ENCODE results near the gene TAF3. TPM values are rescaled to one million over a fixed set of nuclear protein-coding genes. Genes with fewer than 3 reads are reported as not detected.
"Not testable (repeated sequence)": the region's sequence is repeated elsewhere in the genome, so short reads cannot be mapped to it uniquely, and the experiment has no call there.

Gene TAF3
- polyA plus RNA-seq, 1 donor (not counting 4 experiments of a cell fraction or from before 2014, with no cell fraction given), result 2.0 TPM

DNA sequence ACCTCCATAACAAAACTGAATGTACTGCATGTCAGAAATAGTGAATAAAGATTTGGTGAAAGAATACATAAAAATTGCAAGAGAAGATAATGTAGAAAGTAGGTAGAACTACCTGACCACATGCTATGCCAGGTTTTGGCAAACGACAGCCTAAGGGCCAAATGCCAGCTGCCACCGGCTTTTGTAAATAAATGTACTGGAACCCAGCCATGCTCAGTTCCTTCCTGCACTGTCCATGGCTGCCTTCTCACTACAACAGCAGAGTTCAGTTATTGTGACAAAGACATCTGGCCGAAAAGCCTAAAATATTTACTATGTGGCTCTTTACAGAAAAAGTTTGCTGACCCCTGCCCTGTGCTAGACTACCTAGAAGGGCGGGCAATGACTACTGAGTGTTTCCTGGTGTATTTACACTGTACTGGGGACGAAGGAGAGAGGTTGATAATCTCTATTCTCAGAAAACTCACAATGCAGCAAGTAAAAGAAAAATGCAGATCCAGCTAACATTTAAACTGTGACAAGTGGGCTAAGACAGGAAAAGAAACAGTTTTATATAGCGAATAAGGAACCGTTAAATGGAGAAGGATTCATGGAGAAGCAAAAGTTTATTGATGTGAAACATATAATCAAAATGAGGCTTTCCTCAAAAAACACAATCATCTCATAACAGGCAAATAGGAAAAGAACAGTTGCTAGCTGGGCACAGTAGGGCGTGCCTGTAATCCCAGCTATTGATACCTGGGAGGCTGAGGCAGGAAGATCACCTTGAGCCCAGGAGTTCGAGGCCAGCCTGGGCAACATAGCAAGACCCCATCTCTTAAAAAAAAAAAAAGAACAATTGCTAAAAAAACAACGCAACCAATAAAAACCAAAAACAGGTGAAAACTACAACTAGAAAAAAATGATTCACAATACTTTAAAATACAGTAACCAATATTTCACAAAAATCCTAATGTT lies 44.2 kb upstream of the TAF3 start:
- Histone ChIP-seq H3K27ac (ENCODE audit: control insufficient read depth, insufficient read depth, low read length) (no peak overlapping the region), H3K4me3 (ENCODE audit: control insufficient read depth in 2 of 3, extremely low read depth in 1 of 3, insufficient read depth in 2 of 3, low read depth in 1 of 3, low read length in 3 of 3) (no peak overlapping the region), H2AFZ (ENCODE audit: control insufficient read depth, low read length) (no peak overlapping the region), H3K9me1 (ENCODE audit: control insufficient read depth, extremely low read depth, insufficient read depth, low read length) (no peaks in the 10 kb centered on the region), H3K36me3 (ENCODE audit: control insufficient read depth in 2 of 2, extremely low read depth in 1 of 2, insufficient read depth in 2 of 2, low read length in 2 of 2) (peaks cover 3 to 9% of the 10 kb centered on the region in 2 experiments), H3K27me3 (ENCODE audit: control insufficient read depth, extremely low read depth, insufficient read depth, low read length) (no peaks in the 10 kb centered on the region), H3K9ac (ENCODE audit: control insufficient read depth, extremely low read depth, insufficient read depth, low read length) (no peak overlapping the region), H3K4me2 (ENCODE audit: control insufficient read depth, extremely low read depth, insufficient read depth, low read depth, low read length) (no peak overlapping the region), H3K9me3 (ENCODE audit: control insufficient read depth, low read depth, low read length) (no peaks in the 10 kb centered on the region), H3K79me2 (ENCODE audit: control insufficient read depth, insufficient read depth, low read length) (no peaks in the 10 kb centered on the region), H3K4me1 (ENCODE audit: control insufficient read depth, extremely low read depth, insufficient read depth, low read length) (no peaks in the 10 kb centered on the region), H4K20me1 (ENCODE audit: control insufficient read depth, extremely low read depth, insufficient read depth, low read length) (peaks cover 2% of the 10 kb centered on the region)
- dilution Hi-C loops (cut with MboI; ENCODE audit: extremely low pct_ligation_motif_present, low sequenced_read_pairs), result no loop called here
- no peak for TF ChIP-seq EZH2 (IDR thresholded peaks at IDR 0.05; ENCODE audit: low read length)
- TF ChIP-seq, protein P1, sequence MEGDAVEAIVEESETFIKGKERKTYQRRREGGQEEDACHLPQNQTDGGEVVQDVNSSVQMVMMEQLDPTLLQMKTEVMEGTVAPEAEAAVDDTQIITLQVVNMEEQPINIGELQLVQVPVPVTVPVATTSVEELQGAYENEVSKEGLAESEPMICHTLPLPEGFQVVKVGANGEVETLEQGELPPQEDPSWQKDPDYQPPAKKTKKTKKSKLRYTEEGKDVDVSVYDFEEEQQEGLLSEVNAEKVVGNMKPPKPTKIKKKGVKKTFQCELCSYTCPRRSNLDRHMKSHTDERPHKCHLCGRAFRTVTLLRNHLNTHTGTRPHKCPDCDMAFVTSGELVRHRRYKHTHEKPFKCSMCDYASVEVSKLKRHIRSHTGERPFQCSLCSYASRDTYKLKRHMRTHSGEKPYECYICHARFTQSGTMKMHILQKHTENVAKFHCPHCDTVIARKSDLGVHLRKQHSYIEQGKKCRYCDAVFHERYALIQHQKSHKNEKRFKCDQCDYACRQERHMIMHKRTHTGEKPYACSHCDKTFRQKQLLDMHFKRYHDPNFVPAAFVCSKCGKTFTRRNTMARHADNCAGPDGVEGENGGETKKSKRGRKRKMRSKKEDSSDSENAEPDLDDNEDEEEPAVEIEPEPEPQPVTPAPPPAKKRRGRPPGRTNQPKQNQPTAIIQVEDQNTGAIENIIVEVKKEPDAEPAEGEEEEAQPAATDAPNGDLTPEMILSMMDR (optimal IDR thresholded peaks at IDR 0.05 in 1 of 3, IDR thresholded peaks at IDR 0.05 in 1 of 3, conservative IDR thresholded peaks at IDR 0.05 in 1 of 3; ENCODE audit: extremely low read depth in 1 of 3, insufficient read depth in 2 of 3, low read length in 3 of 3), result no peak
- DNase-seq (ENCODE audit: low read depth, low spot score), result no peak
- FAIRE-seq, result no peak

DNA sequence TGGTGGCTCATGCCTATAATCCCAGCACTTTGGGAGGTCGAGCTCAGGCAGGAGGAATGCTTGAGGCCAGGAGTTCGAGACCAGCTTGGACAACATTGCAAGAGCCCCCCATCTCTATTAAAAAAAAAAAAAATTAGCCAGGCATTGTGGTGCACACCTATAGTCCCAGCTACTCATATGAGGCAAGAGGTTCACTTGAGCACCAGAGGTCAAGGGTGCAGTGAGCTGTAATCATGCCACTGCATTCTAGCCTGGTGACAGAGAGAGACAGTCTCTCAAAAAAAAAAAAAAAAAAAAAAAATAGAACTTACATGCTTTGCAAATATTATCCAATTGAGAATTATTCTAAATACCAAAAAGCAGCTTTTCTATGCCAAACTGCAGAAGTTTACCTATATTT lies 41.5 kb upstream of the TAF3 start:
- Histone ChIP-seq H3K4me1 (ENCODE audit: control insufficient read depth, extremely low read depth, insufficient read depth, low read length) (no peaks in the 10 kb centered on the region), H3K9ac (ENCODE audit: control insufficient read depth, extremely low read depth, insufficient read depth, low read length) (no peak overlapping the region), H2AFZ (ENCODE audit: control insufficient read depth, low read length) (no peak overlapping the region), H4K20me1 (ENCODE audit: control insufficient read depth, extremely low read depth, insufficient read depth, low read length) (peaks cover 2% of the 10 kb centered on the region), H3K4me2 (ENCODE audit: control insufficient read depth, extremely low read depth, insufficient read depth, low read depth, low read length) (no peak overlapping the region), H3K27me3 (ENCODE audit: control insufficient read depth, extremely low read depth, insufficient read depth, low read length) (no peaks in the 10 kb centered on the region), H3K36me3 (ENCODE audit: control insufficient read depth in 2 of 2, extremely low read depth in 1 of 2, insufficient read depth in 2 of 2, low read length in 2 of 2) (peaks cover 2 to 9% of the 10 kb centered on the region in 2 experiments), H3K27ac (ENCODE audit: control insufficient read depth, insufficient read depth, low read length) (no peak overlapping the region), H3K9me3 (ENCODE audit: control insufficient read depth, low read depth, low read length) (no peaks in the 10 kb centered on the region), H3K9me1 (ENCODE audit: control insufficient read depth, extremely low read depth, insufficient read depth, low read length) (no peaks in the 10 kb centered on the region), H3K79me2 (ENCODE audit: control insufficient read depth, insufficient read depth, low read length) (peaks cover 11% of the 10 kb centered on the region), H3K4me3 (ENCODE audit: control insufficient read depth in 2 of 3, extremely low read depth in 1 of 3, insufficient read depth in 2 of 3, low read depth in 1 of 3, low read length in 3 of 3) (no peak overlapping the region)
- dilution Hi-C loops (cut with MboI; ENCODE audit: extremely low pct_ligation_motif_present, low sequenced_read_pairs), result no loop called here
- FAIRE-seq (no peak), DNase-seq (ENCODE audit: low read depth, low spot score) (no peak)
- TF ChIP-seq, protein P1 (optimal IDR thresholded peaks at IDR 0.05 in 1 of 3, IDR thresholded peaks at IDR 0.05 in 1 of 3, conservative IDR thresholded peaks at IDR 0.05 in 1 of 3; ENCODE audit: extremely low read depth in 1 of 3, insufficient read depth in 2 of 3, low read length in 3 of 3), result no peak

DNA sequence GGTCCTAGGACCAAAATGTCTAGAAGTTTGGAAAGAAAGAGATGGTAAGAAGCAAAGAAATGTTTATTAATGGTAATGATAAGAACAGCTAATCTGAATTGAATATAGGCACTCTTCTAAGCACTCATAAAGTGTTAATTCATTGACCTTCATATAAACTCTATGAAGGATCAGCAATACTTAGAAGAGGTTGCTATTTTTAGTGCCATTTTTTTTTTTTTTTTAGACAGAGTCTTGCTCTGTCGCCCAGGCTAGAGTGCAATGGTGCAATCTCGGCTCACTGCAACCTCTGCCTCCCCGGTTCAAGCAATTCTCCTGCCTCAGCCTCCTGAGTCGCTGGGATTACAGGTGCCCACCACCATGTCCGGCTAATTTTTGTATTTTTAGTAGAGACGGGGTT lies 36.1 kb upstream of the TAF3 start:
- H2AFZ ChIP-seq (ENCODE audit: control insufficient read depth, low read length); H3K9ac ChIP-seq (ENCODE audit: control insufficient read depth, extremely low read depth, insufficient read depth, low read length); H3K4me2 ChIP-seq (ENCODE audit: control insufficient read depth, extremely low read depth, insufficient read depth, low read depth, low read length); H3K9me3 ChIP-seq (ENCODE audit: control insufficient read depth, low read depth, low read length); H3K27me3 ChIP-seq (ENCODE audit: control insufficient read depth, extremely low read depth, insufficient read depth, low read length); H3K9me1 ChIP-seq (ENCODE audit: control insufficient read depth, extremely low read depth, insufficient read depth, low read length); FAIRE-seq; H3K27ac ChIP-seq (ENCODE audit: control insufficient read depth, insufficient read depth, low read length); DNase-seq (ENCODE audit: low read depth, low spot score); dilution Hi-C loops (cut with MboI; ENCODE audit: extremely low pct_ligation_motif_present, low sequenced_read_pairs); H3K36me3 ChIP-seq (ENCODE audit: control insufficient read depth in 2 of 2, extremely low read depth in 1 of 2, insufficient read depth in 2 of 2, low read length in 2 of 2); H4K20me1 ChIP-seq (ENCODE audit: control insufficient read depth, extremely low read depth, insufficient read depth, low read length); H3K4me3 ChIP-seq (ENCODE audit: control insufficient read depth in 2 of 3, extremely low read depth in 1 of 3, insufficient read depth in 2 of 3, low read depth in 1 of 3, low read length in 3 of 3): not testable (repeated sequence)
- Histone ChIP-seq H3K79me2 (ENCODE audit: control insufficient read depth, insufficient read depth, low read length) (peaks cover 59% of the 10 kb centered on the region), H3K4me1 (ENCODE audit: control insufficient read depth, extremely low read depth, insufficient read depth, low read length) (peaks cover 10% of the 10 kb centered on the region)

Data from keratinocyte (primary cell).